ENCODE results near the gene IL2RA. TPM values are rescaled to one million over a fixed set of nuclear protein-coding genes. Genes with fewer than 3 reads are reported as not detected.

IL2RA gene
- total and polyA plus RNA-seq, 10 of the 15 experiments (the other 5 are each of a cell fraction or from before 2014, with no cell fraction given) = 2.2 to 6.0 (median 4.9) TPM

GRCh38 chr10:6009961-6010360 is 52.2 kb downstream of the IL2RA start (continued):
- TF ChIP-seq CTCF (IDR thresholded peaks at IDR 0.05 in 2 of 3, conservative IDR thresholded peaks at IDR 0.05 in 1 of 3; ENCODE audit: control insufficient read depth in 2 of 3, extremely low read depth in 1 of 3, insufficient read depth in 1 of 3, low read depth in 3 of 3, low read length in 3 of 3) (no peak), WRNIP1 (IDR thresholded peaks at IDR 0.05; ENCODE audit: borderline replicate concordance, low read depth, low read length) (no peak), TBL1XR1 (IDR thresholded peaks at IDR 0.05; ENCODE audit: low read depth, low read length) (no peak), TCF3 (IDR thresholded peaks at IDR 0.05; ENCODE audit: borderline replicate concordance, insufficient read depth, low read depth, low read length) (no peak)

GRCh38 chr10:6009150-6009549 is 53.0 kb downstream of the IL2RA start:
- ChIA-PET SMC1A (ENCODE audit: uncharacterized antibody, unreplicated experiment) (no interaction called here), RAD21 (ENCODE audit: unreplicated experiment) (interaction anchor here (0.9 kb wide), 1 partner anchor 63 kb away, joined by 3 read pairs; no protein-coding TSS in a partner anchor), CTCF (interaction anchor here (0.6 to 5.4 kb wide), 2 partner anchors 32 to 78 kb away, joined by 3 to 24 read pairs; no protein-coding TSS in a partner anchor), POLR2A (interaction anchor here (0.7 kb wide), 1 partner anchor 115 kb away, joined by 3 read pairs; no protein-coding TSS in a partner anchor)
- intact Hi-C loops (cut with micrococcal nuclease; ENCODE audit: unreplicated experiment) (no loop called here), in situ Hi-C loops (cut with MboI) (no loop called here)
- FAIRE-seq (no peak), ATAC-seq (peak; percentile 53), DNase-seq (ENCODE audit: low read depth, low spot score) (no peak)
- Histone ChIP-seq H3K9ac (ENCODE audit: control insufficient read depth, insufficient read depth, low read length) (no peak overlapping the region), H3K4me2 (ENCODE audit: control insufficient read depth, insufficient read depth) (no peak overlapping the region), H2AFZ (ENCODE audit: control insufficient read depth, low read depth, low read length) (no peak overlapping the region), H3K79me2 (ENCODE audit: control insufficient read depth, insufficient read depth, low read length) (no peaks in the 10 kb centered on the region), H3K4me1 (ENCODE audit: control insufficient read depth, insufficient read depth, low read length) (no peaks in the 10 kb centered on the region), H4K20me1 (ENCODE audit: control insufficient read depth, insufficient read depth) (no peaks in the 10 kb centered on the region), H3K4me3 (no peak overlapping the region), H3K9me3 (replicated peaks; ENCODE audit: control insufficient read depth, insufficient read depth, low read length) (peaks cover 5% of the 10 kb centered on the region; the same call in 2 of the 3 replicates), H3K27me3 (replicated peaks in 1 of 2; ENCODE audit: control insufficient read depth in 2 of 2, insufficient read depth in 2 of 2, low read length in 1 of 2) (no peaks in the 10 kb centered on the region), H3K27ac (ENCODE audit: control insufficient read depth, insufficient read depth) (no peak overlapping the region), H3K36me3 (ENCODE audit: control insufficient read depth in 2 of 2, insufficient read depth in 2 of 2, low read length in 1 of 2) (no peaks in the 10 kb centered on the region)
- BruUV-seq (replicated peaks) = no TSS peak
- 3% methylated on average over 2 of the region's 2 CpGs for WGBS (ENCODE audit: insufficient coverage, insufficient replicate concordance, low lambda C conversion rate, missing lambda C conversion rate)
- TF ChIP-seq CUX1 (IDR thresholded peaks at IDR 0.05; ENCODE audit: insufficient replicate concordance, low read depth, low read length) (peak; percentile 18), EP300 (IDR thresholded peaks at IDR 0.05; ENCODE audit: borderline replicate concordance in 1 of 2, control insufficient read depth in 1 of 2, low read depth in 2 of 2, low read length in 2 of 2) (no peak), BMI1 (IDR thresholded peaks at IDR 0.05; ENCODE audit: borderline replicate concordance) (no peak), TCF7 (IDR thresholded peaks at IDR 0.05; ENCODE audit: borderline replicate concordance) (no peak), IKZF2 (IDR thresholded peaks at IDR 0.05) (peak in 1 of 2 experiments; percentile 17; a peak in 1 of 4 replicates), POLR2A (IDR thresholded peaks at IDR 0.05; ENCODE audit: low read depth, low read length) (no peak), PKNOX1 (IDR thresholded peaks at IDR 0.05) (no peak)
